ENCODE measurements around the gene AKAP5.

DNA sequence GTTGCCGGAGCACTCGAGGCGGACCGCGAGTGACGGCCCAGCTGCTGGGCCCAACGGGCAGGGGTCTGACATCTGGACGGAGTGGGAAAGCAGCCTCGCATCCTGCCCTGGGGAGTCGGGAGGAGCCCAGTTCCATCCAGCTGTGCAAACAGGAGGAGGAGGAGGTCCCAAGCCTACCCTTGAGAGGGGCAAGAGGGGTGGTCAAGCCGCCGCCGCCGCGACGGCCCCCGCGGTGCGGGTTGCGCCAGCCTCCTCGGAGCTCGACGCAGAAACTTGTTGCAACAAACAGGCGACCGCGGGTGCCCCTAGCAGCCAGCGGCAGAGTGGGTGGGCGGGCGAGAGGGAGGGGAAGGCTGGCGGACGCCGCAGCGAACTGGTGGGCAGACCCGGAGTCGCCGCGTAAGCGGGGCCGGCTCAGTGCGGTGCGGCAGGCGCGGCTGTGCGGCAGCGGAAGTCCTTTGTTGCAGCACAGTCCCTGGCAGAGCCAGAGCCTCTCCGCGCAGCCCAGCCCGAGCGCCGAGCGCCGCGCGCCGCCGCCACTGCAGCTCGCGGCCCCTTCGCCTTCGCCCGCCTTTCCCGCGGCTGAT is 39.1 kb downstream of the AKAP5 start, which contains the start of gene ZBTB1:
- TF ChIP-seq POLR2A (IDR thresholded peaks at IDR 0.05; ENCODE audit: low read length): no peak
- TF ChIP-seq GATA1 (IDR thresholded peaks at IDR 0.05; ENCODE audit: low read depth, low read length): no peak
